Prostate gland (tissue), 2 donors: Measurements from ENCODE around the gene DBX2. TPM values are rescaled to one million over a fixed set of nuclear protein-coding genes. Genes with fewer than 3 reads are reported as not detected.
"Not testable (repeated sequence)": the region's sequence is repeated elsewhere in the genome, so short reads cannot be mapped to it uniquely, and the experiment has no call there.

Experiments
- DNase-seq: peaks from one replicate; pipeline ENCODE4 v3.0.0-alpha.2; 2019; ENCODE audit warnings: low spot score
- H3K27ac ChIP-seq, 2 donors: fragments of 200-600 bp; sonication (generic); 2 replicates each; pipeline ENCODE4 v1.5.1; 2017 to 2019
- H3K27me3 ChIP-seq: fragments of 200-600 bp; sonication (generic); replicated peaks from 2 replicates; pipeline ENCODE4 v1.5.1; 2019; ENCODE audit not compliant: insufficient read depth
- H3K36me3 ChIP-seq, 2 donors: fragments of 200-600 bp; sonication (generic); 1 replicate in 1 of 2; 2 replicates in 1 of 2; pipeline versions ENCODE4 v1.5.1 to v1.8.1; 2017 to 2019
- H3K4me1 ChIP-seq: fragments of 200-600 bp; sonication (generic); replicated peaks from 2 replicates; pipeline ENCODE4 v1.5.1; 2019
- H3K4me3 ChIP-seq, 2 donors: fragments of 200-600 bp; sonication (generic); 2 replicates each; pipeline ENCODE4 v1.5.1; 2017 to 2019
- H3K9me3 ChIP-seq: fragments of 200-600 bp; sonication (generic); 2 replicates; pipeline ENCODE4 v1.5.1; 2017
- POLR2A ChIP-seq: fragments of 450-650 bp; IDR thresholded peaks from one replicate; pipeline ENCODE4 v1.6.1; 2016; ENCODE audit warnings: antibody characterized with exemption, mild to moderate bottlenecking
- POLR2AphosphoS5 ChIP-seq: sonication (generic); formaldehyde crosslinking; IDR thresholded peaks from one replicate; pipeline ENCODE4 v1.6.1; 2017; ENCODE audit warnings: antibody characterized with exemption
- WGBS: methylation state at CpG from one replicate; pipeline ENCODE4 v1.1.5; 2018; 5-methylcytosine and 5-hydroxymethylcytosine counted together
- intact Hi-C: fragments of 100-400 bp; cut with DNase I; formaldehyde crosslinking; loops from one replicate; pipeline ENCODE4 v1.14.2; 2022
- total RNA-seq, 2 donors: library from RNA; depleted of rRNA; stranded (reverse); fragments of >200 nt; gene quantifications; one replicate each; pipeline ENCODE4 v1.1.0, GENCODE V29; 2016
- TF ChIP-seq, protein P1 (sequence below), 4 experiments: fragments of 200-600 bp in 2 of 4; fragments of 450-650 bp in 2 of 4; sonication (generic) in 2 of 4; IDR thresholded peaks; 1 replicate in 3 of 4; 2 replicates in 1 of 4; pipeline ENCODE4 v1.5.1; 2016 to 2019; ENCODE audit warnings: antibody characterized with exemption in 4 of 4, mild to moderate bottlenecking in 2 of 4, moderate library complexity in 2 of 4

The DBX2 gene
- total RNA-seq = 1 to 10 TPM in 1 of 2 donors, not detected in 1; 2.7 TPM

DNA sequence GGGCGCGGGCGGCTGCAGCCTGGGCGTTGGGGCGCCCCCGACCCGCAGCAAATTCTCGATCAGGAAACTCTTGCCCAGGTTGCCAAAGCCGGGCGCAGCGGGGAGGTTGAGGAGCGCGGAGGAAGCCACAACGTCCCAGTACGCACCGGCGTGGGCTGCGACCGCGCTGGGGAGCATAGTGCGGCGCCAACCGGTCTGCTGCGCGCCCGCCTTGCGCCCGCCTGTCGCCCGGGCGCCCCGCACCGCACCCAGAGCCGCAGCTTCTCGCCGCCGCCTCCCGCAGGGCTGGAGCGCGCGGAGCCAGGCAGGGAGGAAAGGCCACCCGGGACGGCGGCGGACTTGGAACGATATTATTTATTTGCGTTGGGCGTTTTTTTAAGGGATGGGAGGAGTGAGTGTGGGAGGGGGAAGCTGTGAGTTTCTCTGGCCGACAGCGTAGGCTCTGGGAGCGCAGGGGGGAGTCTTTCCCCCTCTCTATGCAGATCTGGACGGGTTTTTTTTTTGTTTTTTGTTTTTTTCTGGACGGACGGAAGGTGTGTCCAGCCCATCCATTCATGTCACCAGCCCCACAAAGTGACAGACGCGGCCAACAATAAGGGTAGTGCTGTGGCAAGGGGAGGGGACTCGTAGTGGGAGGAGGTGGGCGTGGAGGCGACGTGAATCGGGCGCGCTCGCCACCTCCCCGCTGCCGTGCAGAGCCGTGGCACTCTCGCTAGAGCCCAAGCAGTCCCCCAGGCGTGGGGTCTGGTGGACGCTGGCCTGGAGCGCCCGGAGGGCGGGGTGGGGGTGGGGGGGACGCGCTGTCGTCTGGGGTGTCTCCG lies at the start of gene DBX2:
Gene DBX2 (minus strand): TSS at position 349 of the 821 bp plus-strand sequence. CDS start 172 bp downstream, at position 177.
- no peak for DNase-seq
- no peaks in the 10 kb centered on the region for H3K9me3 ChIP-seq
- no peaks in the 10 kb centered on the region for H3K4me1 ChIP-seq
- 1% methylated on average over 61 of the region's 77 CpGs for WGBS
- peaks cover 5% of the 10 kb centered on the region for H3K27me3 ChIP-seq
- H3K4me3 ChIP-seq = peak within 1 kb of the TSS; percentile 19 to 28
- no peak for TF ChIP-seq POLR2AphosphoS5
- TF ChIP-seq, protein P1, sequence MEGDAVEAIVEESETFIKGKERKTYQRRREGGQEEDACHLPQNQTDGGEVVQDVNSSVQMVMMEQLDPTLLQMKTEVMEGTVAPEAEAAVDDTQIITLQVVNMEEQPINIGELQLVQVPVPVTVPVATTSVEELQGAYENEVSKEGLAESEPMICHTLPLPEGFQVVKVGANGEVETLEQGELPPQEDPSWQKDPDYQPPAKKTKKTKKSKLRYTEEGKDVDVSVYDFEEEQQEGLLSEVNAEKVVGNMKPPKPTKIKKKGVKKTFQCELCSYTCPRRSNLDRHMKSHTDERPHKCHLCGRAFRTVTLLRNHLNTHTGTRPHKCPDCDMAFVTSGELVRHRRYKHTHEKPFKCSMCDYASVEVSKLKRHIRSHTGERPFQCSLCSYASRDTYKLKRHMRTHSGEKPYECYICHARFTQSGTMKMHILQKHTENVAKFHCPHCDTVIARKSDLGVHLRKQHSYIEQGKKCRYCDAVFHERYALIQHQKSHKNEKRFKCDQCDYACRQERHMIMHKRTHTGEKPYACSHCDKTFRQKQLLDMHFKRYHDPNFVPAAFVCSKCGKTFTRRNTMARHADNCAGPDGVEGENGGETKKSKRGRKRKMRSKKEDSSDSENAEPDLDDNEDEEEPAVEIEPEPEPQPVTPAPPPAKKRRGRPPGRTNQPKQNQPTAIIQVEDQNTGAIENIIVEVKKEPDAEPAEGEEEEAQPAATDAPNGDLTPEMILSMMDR (IDR thresholded peaks at IDR 0.05) = no peak
- TF ChIP-seq POLR2A = no peak
- intact Hi-C loops = no loop called here
- H3K27ac ChIP-seq = no peak within 1 kb of the TSS
- H3K36me3 ChIP-seq = no peaks in the 10 kb centered on the region

DNA sequence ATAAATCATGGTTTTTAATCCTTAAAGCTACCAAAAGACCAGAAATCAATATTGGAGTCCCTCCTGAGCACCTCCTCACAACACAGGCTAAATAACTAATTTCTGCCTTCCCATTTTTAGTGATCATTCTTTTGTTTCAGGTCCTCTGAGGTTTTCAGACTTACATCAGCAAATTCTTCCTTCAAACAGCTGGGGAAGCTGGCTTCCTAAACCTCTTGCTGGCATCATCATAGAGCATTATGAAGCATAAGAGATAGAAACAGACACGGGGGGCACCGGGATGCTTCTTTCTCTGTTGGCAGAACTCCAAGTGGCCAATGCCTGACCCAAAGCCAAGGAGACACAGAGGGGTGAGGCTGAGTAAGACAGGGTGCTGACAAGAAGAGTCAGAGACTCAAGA lies 47.9 kb upstream of the DBX2 start:
- Histone ChIP-seq H3K27me3 (no peaks in the 10 kb centered on the region), H3K9me3 (no peaks in the 10 kb centered on the region), H3K27ac (no peak overlapping the region), H3K4me3 (no peak overlapping the region), H3K36me3 (no peaks in the 10 kb centered on the region), H3K4me1 (no peaks in the 10 kb centered on the region)
- no peak for DNase-seq
- intact Hi-C loops = no loop called here
- TF ChIP-seq POLR2A = no peak
- TF ChIP-seq, protein P1 (IDR thresholded peaks at IDR 0.05) = no peak
- TF ChIP-seq POLR2AphosphoS5 = no peak
- WGBS = 70% methylated on average over 2 of the region's 2 CpGs

DNA sequence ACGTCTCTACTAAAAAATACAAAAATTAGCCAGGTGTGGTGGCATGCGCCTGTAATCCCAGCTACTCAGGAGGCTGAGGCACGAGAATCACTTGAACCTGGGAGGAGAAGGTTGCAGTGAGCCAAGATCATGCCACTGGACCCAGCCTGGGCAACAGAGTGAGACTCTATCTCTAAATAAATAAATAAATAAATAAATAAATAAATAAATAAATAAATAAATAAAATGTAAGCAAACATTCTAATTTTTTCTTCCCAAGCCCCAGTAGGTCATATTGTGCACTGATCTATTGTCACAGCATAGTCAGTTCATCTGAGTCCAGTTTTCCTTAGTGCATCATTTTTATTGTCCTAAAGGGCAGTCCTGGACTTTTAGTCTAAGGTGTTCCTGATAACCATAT lies 44.5 kb upstream of the DBX2 start:
- H3K4me1 ChIP-seq, intact Hi-C loops, DNase-seq, H3K9me3 ChIP-seq, H3K27ac ChIP-seq, H3K27me3 ChIP-seq, H3K36me3 ChIP-seq, H3K4me3 ChIP-seq: not testable (repeated sequence)
- 96% methylated on average over 3 of the region's 3 CpGs for WGBS

DNA sequence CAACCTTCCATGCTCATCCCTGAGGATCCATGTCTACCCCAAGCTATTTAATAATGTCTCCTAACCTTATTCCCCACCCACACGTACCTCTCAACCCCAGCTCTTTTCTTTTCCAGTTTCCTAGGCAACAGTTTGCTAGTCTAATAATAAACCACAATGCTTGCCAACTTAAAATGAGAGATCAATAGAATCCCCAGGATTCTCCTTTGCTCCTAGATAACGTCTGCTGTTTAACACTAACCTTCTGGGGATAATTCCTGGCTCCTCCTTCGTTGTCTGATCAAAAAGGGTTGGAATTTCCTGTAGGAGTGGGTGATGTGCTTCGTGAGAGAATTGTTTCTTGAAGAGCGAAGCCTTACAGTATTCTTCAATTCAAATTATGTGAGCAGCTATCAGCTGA lies 42.2 kb upstream of the DBX2 start:
- DNase-seq = no peak
- intact Hi-C loops = no loop called here
- H3K36me3 ChIP-seq = no peaks in the 10 kb centered on the region
- H3K9me3 ChIP-seq = no peaks in the 10 kb centered on the region
- WGBS = 41% methylated on average over 5 of the region's 5 CpGs
- H3K4me3 ChIP-seq = no peak overlapping the region
- TF ChIP-seq POLR2A = no peak
- TF ChIP-seq, protein P1 (IDR thresholded peaks at IDR 0.05) = no peak
- TF ChIP-seq POLR2AphosphoS5 = no peak
- no peak overlapping the region for H3K27ac ChIP-seq
- no peaks in the 10 kb centered on the region for H3K27me3 ChIP-seq
- H3K4me1 ChIP-seq = no peaks in the 10 kb centered on the region

DNA sequence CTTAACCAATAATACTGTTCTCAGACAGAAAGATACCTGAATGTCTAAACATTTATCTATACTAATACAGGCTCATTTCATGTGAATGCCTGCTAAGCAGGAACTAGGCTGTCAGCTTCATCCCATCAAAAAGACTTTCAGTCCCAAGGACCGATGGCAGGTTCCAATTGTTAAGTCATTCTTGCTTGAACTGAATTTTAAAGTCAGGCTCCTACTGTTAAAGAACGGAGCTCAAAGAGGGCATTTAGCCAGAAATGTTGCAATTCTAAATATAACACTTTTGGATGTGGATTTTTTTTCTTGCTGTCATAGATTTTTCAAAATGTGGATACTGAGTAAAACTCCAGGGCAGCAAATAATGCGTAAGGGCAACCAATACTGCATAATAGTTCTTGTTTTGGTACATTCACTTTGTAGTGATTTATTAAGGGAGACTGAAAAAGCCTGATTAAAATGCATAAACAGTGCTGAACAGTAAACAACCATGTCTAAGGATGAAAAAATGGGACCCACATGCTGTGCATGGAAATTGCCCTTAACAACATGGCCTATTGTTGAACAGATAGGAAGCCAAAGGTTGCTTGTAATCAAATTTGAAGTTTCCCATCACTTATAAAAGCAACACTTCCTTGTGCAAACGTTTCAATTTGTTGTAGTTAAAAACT lies 38.6 kb upstream of the DBX2 start:
- no peak for DNase-seq
- Histone ChIP-seq H3K4me3 (no peak overlapping the region), H3K9me3 (no peaks in the 10 kb centered on the region), H3K4me1 (no peaks in the 10 kb centered on the region), H3K27ac (no peak overlapping the region), H3K36me3 (no peaks in the 10 kb centered on the region), H3K27me3 (no peaks in the 10 kb centered on the region)
- intact Hi-C loops = no loop called here
- TF ChIP-seq, protein P1 (IDR thresholded peaks at IDR 0.05) = no peak
- 35% methylated on average over 4 of the region's 4 CpGs for WGBS
